Liver (tissue), 9 donors: ENCODE measurements around the gene CTNS. TPM values are rescaled to one million over a fixed set of nuclear protein-coding genes. Genes with fewer than 3 reads are reported as not detected.

ENCODE experiments used
- DNase-seq: peaks from one replicate; pipeline ENCODE4 v3.0.0-alpha.2; 2017; ENCODE audit warnings: low spot score
- H3K27ac ChIP-seq, 2 donors: one replicate each; pipeline ENCODE4 v1.7.0; 2013; ENCODE audit warnings: inconsistent platforms in 2 of 2, low read length in 2 of 2, control low read depth in 1 of 2, low read depth in 1 of 2, mild to moderate bottlenecking in 1 of 2
- H3K27me3 ChIP-seq, 4 donors: one replicate each; pipeline versions ENCODE4 v1.6.1 to v1.7.0; 2013; ENCODE audit warnings: low read length in 3 of 4, inconsistent platforms in 1 of 4, mild to moderate bottlenecking in 1 of 4, moderate library complexity in 1 of 4; ENCODE audit not compliant: control insufficient read depth in 4 of 4, insufficient read depth in 4 of 4
- H3K36me3 ChIP-seq, 4 donors: one replicate each; pipeline versions ENCODE4 v1.6.1 to v1.7.0; 2013; ENCODE audit warnings: low read length in 3 of 4, mild to moderate bottlenecking in 3 of 4, low read depth in 1 of 4, moderate library complexity in 1 of 4; ENCODE audit not compliant: control insufficient read depth in 4 of 4, insufficient read depth in 3 of 4
- H3K4me1 ChIP-seq, 4 donors: one replicate each; pipeline versions ENCODE4 v1.6.1 to v1.7.0; 2013; ENCODE audit warnings: low read length in 3 of 4, mild to moderate bottlenecking in 3 of 4, moderate library complexity in 1 of 4; ENCODE audit not compliant: control insufficient read depth in 4 of 4, insufficient read depth in 4 of 4
- H3K4me3 ChIP-seq, 3 donors: one replicate each; pipeline versions ENCODE4 v1.6.1 to v1.7.0; 2013; ENCODE audit warnings: low read length in 3 of 3, control low read depth in 1 of 3, low read depth in 1 of 3, mild to moderate bottlenecking in 1 of 3
- H3K9ac ChIP-seq, 2 donors: one replicate each; pipeline ENCODE4 v1.7.0; 2013; ENCODE audit warnings: low read length in 2 of 2, mild to moderate bottlenecking in 2 of 2, moderate library complexity in 2 of 2, control low read depth in 1 of 2, low read depth in 1 of 2
- H3K9me3 ChIP-seq, 4 donors: one replicate each; pipeline versions ENCODE4 v1.6.1 to v1.7.0; 2013; ENCODE audit warnings: low read length in 3 of 4; ENCODE audit not compliant: control insufficient read depth in 4 of 4
- ATF3 ChIP-seq: IDR thresholded peaks from 2 replicates; pipeline ENCODE4 v1.6.1; 2016; ENCODE audit warnings: antibody characterized with exemption
- CTCF ChIP-seq: fragments of 150-350 bp; IDR thresholded peaks from 2 replicates; pipeline ENCODE4 v1.5.1; 2017; ENCODE audit warnings: improper control_type of control experiment, low read depth, low read length; ENCODE audit not compliant: missing input control
- EGR1 ChIP-seq, 2 donors: IDR thresholded peaks; 2 replicates each; pipeline ENCODE4 v1.6.1; 2016 to 2018; ENCODE audit warnings: antibody characterized with exemption in 2 of 2, low read depth in 2 of 2
- FOXA1 ChIP-seq: IDR thresholded peaks from 2 replicates; pipeline ENCODE4 v1.6.1; 2016; ENCODE audit warnings: antibody characterized with exemption
- FOXA2 ChIP-seq: IDR thresholded peaks from 2 replicates; pipeline ENCODE4 v1.6.1; 2016; ENCODE audit warnings: antibody characterized with exemption
- GABPA ChIP-seq, 2 donors: IDR thresholded peaks in 1 of 2; conservative IDR thresholded peaks in 1 of 2; 2 replicates each; pipeline ENCODE4 v1.6.1; 2016; ENCODE audit warnings: antibody characterized with exemption in 2 of 2, mild to moderate bottlenecking in 1 of 2, moderate library complexity in 1 of 2
- HNF4A ChIP-seq, 2 donors: conservative IDR thresholded peaks; 2 replicates each; pipeline ENCODE4 v1.6.1; 2016; ENCODE audit warnings: antibody characterized with exemption in 2 of 2, mild to moderate bottlenecking in 2 of 2
- HNF4G ChIP-seq: IDR thresholded peaks from 2 replicates; pipeline ENCODE4 v1.6.1; 2016; ENCODE audit warnings: antibody characterized with exemption
- JUND ChIP-seq, 2 donors: IDR thresholded peaks; 2 replicates each; pipeline ENCODE4 v1.6.1; 2016; ENCODE audit warnings: antibody characterized with exemption in 2 of 2
- MAX ChIP-seq: IDR thresholded peaks from 2 replicates; pipeline ENCODE4 v1.6.1; 2016; ENCODE audit warnings: antibody characterized with exemption
- NR2F2 ChIP-seq: IDR thresholded peaks from 2 replicates; pipeline ENCODE4 v1.6.1; 2016; ENCODE audit warnings: antibody characterized with exemption
- RAD21 ChIP-seq, 2 donors: IDR thresholded peaks; 2 replicates each; pipeline ENCODE4 v1.6.1; 2016; ENCODE audit warnings: antibody characterized with exemption in 2 of 2, mild to moderate bottlenecking in 2 of 2
- RXRA ChIP-seq, 2 donors: IDR thresholded peaks; 2 replicates each; pipeline ENCODE4 v1.6.1; 2017 to 2018; ENCODE audit warnings: antibody characterized with exemption in 2 of 2, mild to moderate bottlenecking in 1 of 2
- SP1 ChIP-seq: IDR thresholded peaks from 2 replicates; pipeline ENCODE4 v1.6.1; 2018; ENCODE audit warnings: antibody characterized with exemption, mild to moderate bottlenecking
- TAF1 ChIP-seq: conservative IDR thresholded peaks from 2 replicates; pipeline ENCODE4 v1.6.1; 2016; ENCODE audit warnings: antibody characterized with exemption, mild to moderate bottlenecking
- YY1 ChIP-seq: IDR thresholded peaks from 2 replicates; pipeline ENCODE4 v1.6.1; 2016; ENCODE audit warnings: antibody characterized with exemption, mild to moderate bottlenecking
- ZBTB33 ChIP-seq: IDR thresholded peaks from 2 replicates; pipeline ENCODE4 v1.6.1; 2016; ENCODE audit warnings: antibody characterized with exemption
- WGBS: extraction: QIAGEN DNeasy Blood & Tissue Kit; methylation state at CpG from one replicate; pipeline ENCODE4 v1.1.7; 2013; 5-methylcytosine and 5-hydroxymethylcytosine counted together
- polyA plus RNA-seq, 2 donors: library from polyadenylated mRNA; stranded (reverse) in 1 of 2; unstranded in 1 of 2; fragments of 200-250 nt in 1 of 2; fragments of >200 nt in 1 of 2; fragmentation: Nextera tagmentation in 1 of 2; extraction: Ambion mirVana in 1 of 2; gene quantifications; one replicate each; pipeline versions ENCODE4 v1.2.1 to v1.2.3, GENCODE V29; 2013 to 2015
- total RNA-seq, 2 donors: library from RNA; depleted of rRNA; stranded (reverse); fragments of >200 nt; gene quantifications; one replicate each; pipeline ENCODE4 v1.2.3, GENCODE V29; 2014
- donor health status: healthy.
- donor health status: healthy.
- donor health status: healthy.
- donor health status: healthy.
- donor health status: healthy.

CTNS gene
- total and polyA plus RNA-seq, 4 donors = 6.6 to 15.3 (median 9.6) TPM

GRCh38 chr17:3692346-3692745 is 55.8 kb downstream of the CTNS start:
- WGBS = 85% methylated on average over 9 of the region's 9 CpGs
- H3K9me3 ChIP-seq = peaks cover 0 to 1% (median 0%) of the 10 kb centered on the region in 4 donors
- H3K27ac ChIP-seq = no peak overlapping the region
- no peak for TF ChIP-seq ZBTB33
- TF ChIP-seq NR2F2 = no peak
- TF ChIP-seq GABPA (IDR thresholded peaks at IDR 0.05 in 1 of 2, conservative IDR thresholded peaks at IDR 0.05 in 1 of 2) = no peak
- TF ChIP-seq HNF4G = no peak
- no peak for TF ChIP-seq EGR1 (IDR thresholded peaks at IDR 0.05; ENCODE audit: low read depth in 2 of 2)
- no peak for TF ChIP-seq FOXA2
- TF ChIP-seq ATF3 = no peak
- no peak for TF ChIP-seq FOXA1
- TF ChIP-seq RXRA (IDR thresholded peaks at IDR 0.05) = no peak
- no peak for TF ChIP-seq HNF4A (conservative IDR thresholded peaks at IDR 0.05)
- no peak for TF ChIP-seq YY1
- TF ChIP-seq CTCF = no peak
- TF ChIP-seq RAD21 (IDR thresholded peaks at IDR 0.05) = no peak
- TF ChIP-seq MAX = no peak
- no peak for TF ChIP-seq JUND (IDR thresholded peaks at IDR 0.05)
- no peak for TF ChIP-seq SP1
- TF ChIP-seq TAF1 = no peak
- H3K4me3 ChIP-seq = no peak overlapping the region
- no peaks in the 10 kb centered on the region for H3K36me3 ChIP-seq
- no peak overlapping the region for H3K9ac ChIP-seq
- no peak for DNase-seq
- H3K4me1 ChIP-seq = peaks cover 4 to 10% (median 10%) of the 10 kb centered on the region in 4 donors
- H3K27me3 ChIP-seq = no peaks in the 10 kb centered on the region

- no peak for DNase-seq
- WGBS = 64% methylated on average over 4 of the region's 4 CpGs
- Histone ChIP-seq H3K36me3 (no peaks in the 10 kb centered on the region), H3K4me1 (peaks cover 4 to 10% (median 10%) of the 10 kb centered on the region in 4 donors), H3K9ac (no peak overlapping the region), H3K9me3 (peaks cover 0 to 8% (median 5%) of the 10 kb centered on the region in 4 donors), H3K4me3 (no peak overlapping the region), H3K27me3 (no peaks in the 10 kb centered on the region), H3K27ac (no peak overlapping the region)
- TF ChIP-seq EGR1 (IDR thresholded peaks at IDR 0.05; ENCODE audit: low read depth in 2 of 2) (no peak), ZBTB33 (no peak), NR2F2 (no peak), CTCF (no peak), ATF3 (no peak), HNF4G (no peak), JUND (IDR thresholded peaks at IDR 0.05) (no peak), FOXA2 (no peak), YY1 (no peak), HNF4A (conservative IDR thresholded peaks at IDR 0.05) (no peak), GABPA (IDR thresholded peaks at IDR 0.05 in 1 of 2, conservative IDR thresholded peaks at IDR 0.05 in 1 of 2) (no peak), TAF1 (no peak)
Observed at GRCh38 chr17:3693141-3693540, 56.6 kb downstream of the CTNS start.
